D721Med (cell line): Measurements from ENCODE around the gene OR9I1.

Experiments used
- DNase-seq: peaks from one replicate; pipeline ENCODE4 v3.0.0; 2011; ENCODE audit warnings: low spot score; ENCODE audit not compliant: insufficient read length
- FAIRE-seq: peaks from 2 replicates; lab custom pipeline; 2011; peaks lifted over from hg19 to GRCh38; lab: Jason Lieb, UNC
- TF ChIP-seq, protein P1 (sequence below): IDR thresholded peaks from 2 replicates; pipeline ENCODE4 v1.5.1; 2012; ENCODE audit warnings: mild to moderate bottlenecking, control low read depth; ENCODE audit not compliant: insufficient read depth; ENCODE audit errors: missing control alignments

Gene OR9I1

DNA sequence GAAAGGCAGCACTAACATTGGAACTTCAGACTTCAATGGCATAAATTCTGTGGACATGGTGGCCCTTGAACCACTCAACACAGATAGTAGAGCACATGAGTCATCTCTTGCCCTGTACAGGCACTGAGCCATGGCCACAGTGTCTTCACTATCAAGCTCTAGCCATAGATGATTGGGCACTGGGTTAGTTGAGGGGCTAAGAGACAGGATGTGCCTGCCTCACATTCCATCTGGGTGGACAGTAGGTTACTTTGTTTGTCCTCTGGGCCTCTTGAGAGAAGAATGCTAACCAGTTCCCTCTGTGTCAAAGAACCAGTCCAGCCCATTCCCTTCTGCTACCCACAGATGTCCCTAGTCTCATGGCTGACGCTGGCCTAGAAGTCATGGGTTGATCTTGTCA is 54.7 kb downstream of the OR9I1 start:
- TF ChIP-seq, protein P1, sequence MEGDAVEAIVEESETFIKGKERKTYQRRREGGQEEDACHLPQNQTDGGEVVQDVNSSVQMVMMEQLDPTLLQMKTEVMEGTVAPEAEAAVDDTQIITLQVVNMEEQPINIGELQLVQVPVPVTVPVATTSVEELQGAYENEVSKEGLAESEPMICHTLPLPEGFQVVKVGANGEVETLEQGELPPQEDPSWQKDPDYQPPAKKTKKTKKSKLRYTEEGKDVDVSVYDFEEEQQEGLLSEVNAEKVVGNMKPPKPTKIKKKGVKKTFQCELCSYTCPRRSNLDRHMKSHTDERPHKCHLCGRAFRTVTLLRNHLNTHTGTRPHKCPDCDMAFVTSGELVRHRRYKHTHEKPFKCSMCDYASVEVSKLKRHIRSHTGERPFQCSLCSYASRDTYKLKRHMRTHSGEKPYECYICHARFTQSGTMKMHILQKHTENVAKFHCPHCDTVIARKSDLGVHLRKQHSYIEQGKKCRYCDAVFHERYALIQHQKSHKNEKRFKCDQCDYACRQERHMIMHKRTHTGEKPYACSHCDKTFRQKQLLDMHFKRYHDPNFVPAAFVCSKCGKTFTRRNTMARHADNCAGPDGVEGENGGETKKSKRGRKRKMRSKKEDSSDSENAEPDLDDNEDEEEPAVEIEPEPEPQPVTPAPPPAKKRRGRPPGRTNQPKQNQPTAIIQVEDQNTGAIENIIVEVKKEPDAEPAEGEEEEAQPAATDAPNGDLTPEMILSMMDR, result no peak
- no peak for FAIRE-seq

DNA sequence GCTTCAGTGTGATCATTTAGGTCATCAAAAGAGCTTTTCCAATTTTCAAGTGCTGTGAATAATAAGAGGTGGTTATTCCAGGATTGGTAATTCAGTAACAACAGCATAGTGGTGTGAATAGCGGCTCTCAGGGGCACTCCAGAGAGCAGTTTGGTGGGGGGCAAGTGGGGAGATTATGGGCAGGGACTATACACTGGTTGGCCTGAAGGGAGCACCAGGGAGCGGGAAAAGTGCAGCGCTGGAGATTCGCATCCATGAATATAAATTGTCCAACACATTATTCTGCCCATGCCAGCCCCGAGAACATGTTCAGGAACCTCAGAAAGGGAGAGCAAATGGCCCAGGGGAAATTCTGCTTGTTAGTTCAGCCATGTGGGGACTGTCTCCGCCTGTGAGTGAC is 56.7 kb downstream of the OR9I1 start:
- DNase-seq (no peak), FAIRE-seq (no peak)
- TF ChIP-seq, protein P1, result no peak

More for the DNA sequence above, 54.7 kb downstream of the OR9I1 start:
- no peak for DNase-seq

DNA sequence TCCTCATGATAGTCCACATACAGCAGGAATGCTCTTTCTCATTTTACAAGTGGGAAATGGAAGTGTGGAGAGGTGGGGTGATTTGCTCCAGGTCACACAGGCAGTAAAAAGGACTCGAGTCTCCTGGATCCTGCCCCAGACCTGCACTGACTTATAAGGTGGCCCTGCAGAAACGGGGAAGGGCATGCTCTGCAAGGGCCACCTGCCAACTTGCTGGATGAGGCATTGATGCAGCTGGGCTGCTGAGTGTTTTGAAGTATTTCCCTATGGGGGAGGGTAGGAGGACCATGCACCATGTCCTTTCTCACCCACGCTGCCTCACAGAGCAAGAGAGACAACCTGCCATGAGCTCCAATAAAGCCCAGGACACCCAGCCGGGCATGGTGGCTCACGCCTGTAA is 57.6 kb downstream of the OR9I1 start:
- DNase-seq (no peak), FAIRE-seq (no peak)
- TF ChIP-seq, protein P1, result no peak
